Measurements from ENCODE around the gene AMFR. TPM values are rescaled to one million over a fixed set of nuclear protein-coding genes. Genes with fewer than 3 reads are reported as not detected.
A peak's percentile ranks its signal among the peaks of the same experiment; 100 is the strongest.
"Not testable (repeated sequence)": the region's sequence is repeated elsewhere in the genome, so short reads cannot be mapped to it uniquely, and the experiment has no call there.

AMFR gene
- total RNA-seq, 1 experiment from 2014 or later: 122 TPM

GRCh38 chr16:56408379-56409098 lies 16.8 kb downstream of the AMFR start:
- in situ Hi-C loops (cut with HindIII; ENCODE audit: low pct_unique_long_range_greater_than_20kb, low sequenced_read_pairs): no loop called here
- DNase-seq (ENCODE audit: low read depth, low spot score): no peak

DNA sequence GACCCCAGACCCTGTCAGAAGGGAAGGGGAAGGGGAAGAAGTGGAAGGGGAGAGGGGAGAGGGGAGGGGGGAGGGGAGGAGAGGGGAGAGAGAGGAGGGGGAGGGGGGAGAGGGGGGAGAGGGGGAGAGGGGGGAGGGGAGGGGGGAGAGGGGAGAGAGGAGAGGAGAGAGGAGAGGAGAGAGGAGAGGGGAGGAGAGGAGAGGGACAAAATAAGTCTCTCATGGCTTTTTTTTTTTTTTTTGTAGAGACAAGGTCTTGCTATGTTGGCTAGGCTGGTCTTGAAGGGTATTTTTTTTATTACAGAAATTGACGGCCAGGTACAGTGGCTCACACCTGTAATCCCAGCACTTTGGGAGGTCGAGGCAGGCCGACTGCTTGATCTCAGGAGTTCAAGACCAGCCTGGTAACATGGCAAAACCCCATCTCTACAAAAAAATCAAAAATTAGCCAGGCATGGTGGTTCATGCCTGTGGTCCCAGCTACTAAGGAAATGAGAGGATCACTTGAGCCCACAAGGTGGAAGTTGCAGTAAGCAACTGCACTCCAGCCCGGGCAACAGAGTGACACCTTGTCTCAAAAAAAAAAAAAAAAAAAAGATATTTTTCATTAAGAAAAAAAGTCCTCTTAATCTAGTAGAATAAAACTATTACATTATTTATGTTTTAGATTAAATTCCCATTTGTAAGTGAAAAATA lies 19.2 kb downstream of the AMFR start:
- in situ Hi-C loops (cut with HindIII; ENCODE audit: low pct_unique_long_range_greater_than_20kb, low sequenced_read_pairs): no loop called here
- DNase-seq (ENCODE audit: low read depth, low spot score): no peak

DNA sequence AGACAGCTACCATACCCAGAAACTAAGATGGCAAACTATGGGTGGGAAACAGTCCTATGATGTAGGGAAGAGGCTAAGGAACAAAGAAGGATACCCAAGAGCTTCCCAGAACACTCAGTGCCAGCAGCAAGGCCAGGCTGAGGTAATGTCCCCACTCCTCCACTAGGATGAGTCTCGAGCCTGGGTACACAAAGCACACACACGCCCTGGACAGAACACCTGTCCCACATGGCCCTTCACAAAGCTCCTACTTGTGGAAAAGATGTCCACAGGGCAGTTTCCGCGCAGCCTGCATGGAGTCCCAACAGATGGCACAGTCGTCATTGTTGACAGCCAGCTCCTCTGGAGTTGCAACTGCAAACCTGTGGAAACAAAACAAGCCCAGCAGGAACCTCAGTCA lies 23.9 kb downstream of the AMFR start:
- in situ Hi-C loops (cut with HindIII; ENCODE audit: low pct_unique_long_range_greater_than_20kb, low sequenced_read_pairs): no loop called here
- peak; percentile 45 for DNase-seq (ENCODE audit: low read depth, low spot score)

DNA sequence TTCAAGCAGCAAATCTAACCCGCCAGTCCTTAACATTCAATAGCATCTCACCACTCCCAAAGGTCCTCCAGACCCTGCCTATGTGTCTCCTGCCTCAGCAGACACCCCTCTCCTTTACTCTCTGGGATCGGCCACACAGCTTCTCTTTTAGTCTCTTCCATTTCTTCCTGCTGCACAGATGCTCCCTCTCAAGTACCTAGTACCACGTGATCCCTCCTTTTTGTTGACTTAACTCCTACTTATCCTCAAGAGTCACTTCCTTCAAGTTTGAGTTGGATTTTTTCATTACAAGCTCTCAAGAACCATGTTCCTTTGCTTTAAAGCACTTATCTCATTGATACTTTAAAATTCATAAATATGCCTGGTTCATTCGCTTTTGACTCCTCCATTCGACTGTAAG lies 24.9 kb downstream of the AMFR start:
- in situ Hi-C loops (cut with HindIII; ENCODE audit: low pct_unique_long_range_greater_than_20kb, low sequenced_read_pairs): no loop called here
- DNase-seq (ENCODE audit: low read depth, low spot score): no peak

DNA sequence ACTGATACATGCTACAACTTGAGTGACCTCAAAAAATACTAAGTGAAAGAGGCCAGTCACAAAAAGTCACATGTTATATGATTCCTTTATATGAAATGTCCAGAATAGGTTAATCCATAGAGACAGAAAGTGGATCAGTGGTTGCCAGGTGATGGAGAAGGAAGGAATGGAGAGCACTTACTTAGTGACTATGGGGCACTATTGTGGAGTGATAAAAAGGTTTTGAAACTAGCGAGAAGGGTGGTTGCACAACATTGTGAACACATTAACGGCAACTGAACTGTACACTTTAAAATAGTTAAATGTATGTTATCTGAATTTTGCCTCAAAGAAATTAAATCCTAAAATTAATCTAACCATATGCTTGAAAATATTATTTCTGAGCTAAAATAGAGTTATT lies 25.9 kb downstream of the AMFR start:
- no peak for DNase-seq (ENCODE audit: low read depth, low spot score)
- in situ Hi-C loops (cut with HindIII; ENCODE audit: low pct_unique_long_range_greater_than_20kb, low sequenced_read_pairs): no loop called here

DNA sequence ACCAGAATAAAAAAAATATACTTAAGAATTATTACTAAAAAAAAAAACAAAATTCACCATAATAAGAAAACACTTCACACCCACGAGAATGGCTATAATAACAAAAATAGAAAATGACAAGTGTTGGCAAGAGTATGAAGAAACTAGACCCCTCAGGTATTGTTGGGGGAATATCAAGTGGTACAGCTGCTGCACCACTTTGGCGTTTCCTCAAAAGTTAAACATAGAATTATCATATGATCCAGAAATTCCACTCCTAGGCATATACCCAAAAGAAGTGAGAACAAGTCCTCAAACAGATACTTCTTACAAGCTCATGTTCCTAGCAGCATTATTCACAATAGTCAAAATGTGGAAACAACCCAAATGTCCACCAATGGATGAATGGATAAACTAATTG lies 26.3 kb downstream of the AMFR start:
- in situ Hi-C loops (cut with HindIII; ENCODE audit: low pct_unique_long_range_greater_than_20kb, low sequenced_read_pairs): no loop called here
- no peak for DNase-seq (ENCODE audit: low read depth, low spot score)

GRCh38 chr16:56396724-56397123 lies 28.6 kb downstream of the AMFR start:
- in situ Hi-C loops (cut with HindIII; ENCODE audit: low pct_unique_long_range_greater_than_20kb, low sequenced_read_pairs); DNase-seq (ENCODE audit: low read depth, low spot score): not testable (repeated sequence)

- DNase-seq (ENCODE audit: low read depth, low spot score): no peak
- in situ Hi-C loops (cut with HindIII; ENCODE audit: low pct_unique_long_range_greater_than_20kb, low sequenced_read_pairs): no loop called here
Measured at GRCh38 chr16:56389554-56389953, 35.8 kb downstream of the AMFR start.

DNA sequence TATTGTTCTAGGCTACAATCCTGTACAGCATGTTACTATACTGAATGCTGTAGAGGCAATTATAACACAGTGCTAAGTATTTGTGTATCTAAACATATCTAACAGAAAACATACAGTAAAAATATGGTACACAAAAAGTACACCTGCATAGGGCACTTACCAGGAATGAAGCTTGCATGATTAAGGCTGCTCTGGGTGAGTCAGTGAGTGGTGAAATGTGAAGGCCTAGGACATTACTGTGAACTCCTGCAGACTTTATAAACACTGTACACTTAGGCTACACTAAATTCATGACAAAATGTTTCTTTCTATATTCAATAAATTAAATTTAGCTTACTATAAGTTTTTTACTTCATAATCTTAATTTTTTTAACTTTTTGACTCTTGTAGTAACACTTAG lies 37.1 kb downstream of the AMFR start:
- in situ Hi-C loops (cut with HindIII; ENCODE audit: low pct_unique_long_range_greater_than_20kb, low sequenced_read_pairs): no loop called here

GRCh38 chr16:56387396-56387795 lies 37.9 kb downstream of the AMFR start:
- in situ Hi-C loops (cut with HindIII; ENCODE audit: low pct_unique_long_range_greater_than_20kb, low sequenced_read_pairs): no loop called here
- no peak for DNase-seq (ENCODE audit: low read depth, low spot score)

More for the DNA sequence above, 37.1 kb downstream of the AMFR start:
- no peak for DNase-seq (ENCODE audit: low read depth, low spot score)

- in situ Hi-C loops (cut with HindIII; ENCODE audit: low pct_unique_long_range_greater_than_20kb, low sequenced_read_pairs): no loop called here
- DNase-seq (ENCODE audit: low read depth, low spot score): no peak
Measured at GRCh38 chr16:56384074-56384721, 41.1 kb downstream of the AMFR start.

GRCh38 chr16:56382901-56383355 lies 42.4 kb downstream of the AMFR start:
- in situ Hi-C loops (cut with HindIII; ENCODE audit: low pct_unique_long_range_greater_than_20kb, low sequenced_read_pairs): no loop called here
- no peak for DNase-seq (ENCODE audit: low read depth, low spot score)

DNA sequence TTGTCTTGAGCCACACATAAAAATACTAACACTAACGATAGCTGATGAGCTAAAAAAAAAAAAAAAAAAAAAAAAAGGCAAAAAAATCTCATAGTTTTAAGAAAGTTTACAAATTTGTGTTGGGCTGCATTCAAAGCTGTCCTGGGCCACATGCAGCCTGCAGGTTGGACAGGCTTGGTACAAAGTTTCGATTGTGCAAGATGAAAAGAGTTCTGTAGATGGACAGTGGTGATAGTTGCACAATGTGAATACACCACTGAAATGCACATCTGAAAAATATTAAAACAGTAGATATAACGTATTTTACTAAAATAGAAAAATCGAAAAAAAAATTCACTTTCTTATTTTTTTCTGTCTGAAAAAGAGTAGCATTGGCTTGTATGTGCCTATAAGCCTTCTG lies 42.9 kb downstream of the AMFR start:
- no peak for DNase-seq (ENCODE audit: low read depth, low spot score)
- in situ Hi-C loops (cut with HindIII; ENCODE audit: low pct_unique_long_range_greater_than_20kb, low sequenced_read_pairs): no loop called here

DNA sequence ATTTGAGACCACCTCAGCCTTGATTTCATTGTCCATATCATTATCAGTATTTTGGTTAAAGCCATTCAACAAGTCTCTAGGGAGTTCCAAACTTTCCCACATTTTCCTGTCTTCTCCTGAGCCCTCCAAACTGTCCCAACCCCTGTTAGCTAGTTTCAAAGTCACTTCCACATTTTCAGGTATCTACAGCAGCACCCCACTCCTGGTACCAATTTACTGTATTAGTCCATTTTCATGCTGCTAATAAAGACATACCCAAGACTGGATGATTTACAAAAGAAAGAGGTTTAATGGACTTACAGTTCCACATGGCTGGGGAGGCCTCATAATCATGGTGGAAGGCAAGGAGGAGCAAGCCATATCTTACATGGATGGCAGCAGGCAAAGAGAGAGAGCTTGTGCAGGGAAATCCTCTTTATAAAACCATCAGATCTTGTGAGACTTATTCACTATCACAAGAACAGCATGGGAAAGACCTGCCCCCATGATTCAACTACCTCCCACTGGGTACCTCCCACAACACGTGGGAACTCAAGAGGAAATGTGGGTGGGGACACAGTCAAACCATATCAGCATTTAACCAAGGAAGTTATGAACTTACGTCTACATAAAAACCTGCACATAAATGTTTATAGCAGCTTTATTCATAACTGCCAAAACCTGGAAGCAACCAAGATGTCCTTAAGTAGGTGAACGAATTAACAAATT lies 44.4 kb downstream of the AMFR start:
- in situ Hi-C loops (cut with HindIII; ENCODE audit: low pct_unique_long_range_greater_than_20kb, low sequenced_read_pairs); DNase-seq (ENCODE audit: low read depth, low spot score): not testable (repeated sequence)

DNA sequence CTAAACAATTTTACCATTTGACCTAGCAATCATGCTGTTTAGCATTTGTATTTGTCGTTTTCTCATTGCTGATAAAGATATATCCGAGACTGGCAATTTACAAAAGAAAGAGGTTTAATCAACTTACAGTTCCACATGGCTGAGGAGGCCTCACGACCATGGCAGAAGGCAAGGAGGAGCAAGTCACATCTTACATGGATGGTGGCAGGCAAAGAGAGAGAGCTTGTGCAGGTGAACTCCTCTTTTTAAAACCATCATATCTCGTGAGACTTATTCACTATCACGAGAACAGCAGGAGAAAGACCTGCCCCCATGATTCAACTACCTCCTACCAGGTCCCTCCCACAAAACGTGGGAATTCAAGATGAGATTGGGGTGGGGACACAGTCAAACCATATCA lies 46.3 kb downstream of the AMFR start:
- DNase-seq (ENCODE audit: low read depth, low spot score); in situ Hi-C loops (cut with HindIII; ENCODE audit: low pct_unique_long_range_greater_than_20kb, low sequenced_read_pairs): not testable (repeated sequence)

- in situ Hi-C loops (cut with HindIII; ENCODE audit: low pct_unique_long_range_greater_than_20kb, low sequenced_read_pairs); DNase-seq (ENCODE audit: low read depth, low spot score): not testable (repeated sequence)
Measured at GRCh38 chr16:56375792-56376191, 49.6 kb downstream of the AMFR start.

DNA sequence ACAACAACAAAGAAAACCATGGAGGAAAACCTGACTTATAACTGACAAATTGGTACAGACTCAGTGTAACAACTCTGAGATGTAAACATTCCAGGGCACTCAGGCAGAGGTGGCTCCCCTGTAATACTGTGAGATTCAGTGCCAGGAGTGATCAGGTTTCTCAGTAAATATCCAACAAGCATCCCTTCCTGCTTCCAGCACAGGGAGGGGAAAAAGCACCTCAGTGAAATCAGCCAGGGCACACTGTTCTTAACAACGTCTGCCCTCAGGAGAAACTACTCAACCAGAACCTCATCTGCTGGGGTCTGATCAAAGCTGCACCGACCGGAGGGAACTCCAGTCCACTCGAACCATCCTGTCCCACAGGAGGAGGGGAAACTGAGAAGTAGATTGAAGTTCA lies 52.3 kb downstream of the AMFR start:
- no peak for DNase-seq (ENCODE audit: low read depth, low spot score)
- in situ Hi-C loops (cut with HindIII; ENCODE audit: low pct_unique_long_range_greater_than_20kb, low sequenced_read_pairs): no loop called here

DNA sequence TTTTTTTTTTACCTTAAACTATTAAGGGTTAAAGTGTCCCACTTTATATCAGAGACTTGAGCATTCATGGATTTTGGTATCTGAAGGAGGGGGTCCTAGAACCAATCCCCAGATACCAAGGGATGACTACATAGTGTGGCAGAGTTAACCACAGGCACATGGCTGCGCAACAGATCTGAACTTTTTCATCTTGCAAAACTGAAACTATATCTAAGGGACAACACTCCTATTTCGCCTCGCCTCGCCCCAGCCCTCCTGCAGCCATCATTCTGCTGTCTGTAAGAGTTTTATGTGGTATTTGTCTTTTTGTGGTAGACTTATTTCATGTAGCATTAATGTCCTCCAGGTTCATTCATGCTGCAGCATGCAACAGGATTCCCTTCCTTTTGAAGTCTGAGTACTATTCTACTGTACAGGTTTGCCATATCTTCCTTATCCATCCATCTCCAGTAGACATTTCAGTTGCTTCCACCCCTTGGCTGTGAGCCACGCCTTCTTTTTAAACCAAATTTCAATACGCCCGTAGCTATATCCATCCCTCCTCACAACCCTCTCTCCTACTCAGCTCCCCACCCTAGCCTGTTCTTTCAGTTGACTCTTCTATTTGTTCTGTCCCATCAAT lies 53.2 kb downstream of the AMFR start:
- DNase-seq (ENCODE audit: low read depth, low spot score): no peak
- in situ Hi-C loops (cut with HindIII; ENCODE audit: low pct_unique_long_range_greater_than_20kb, low sequenced_read_pairs): no loop called here
